Measurements from ENCODE around the gene LRFN4. TPM values are rescaled to one million over a fixed set of nuclear protein-coding genes. Genes with fewer than 3 reads are reported as not detected.

The LRFN4 gene
- total and polyA plus RNA-seq, 2 donors (not counting 3 experiments of a cell fraction or from before 2014, with no cell fraction given): 22.3 to 37.4 TPM

GRCh38 chr11:66845143-66845875, 11.6 kb upstream of the LRFN4 start:
- Histone ChIP-seq H3K9ac (replicated peaks; ENCODE audit: extremely low read depth, insufficient read depth, low read length) (no peak overlapping the region), H3K9me1 (replicated peaks; ENCODE audit: control insufficient read depth, extremely low read depth, insufficient read depth, low read length) (no peaks in the 10 kb centered on the region), H3K4me3 (replicated peaks in 1 of 3; ENCODE audit: insufficient read depth in 1 of 3, low read depth in 1 of 3, low read length in 3 of 3) (no peak overlapping the region), H3K4me1 (ENCODE audit: control insufficient read depth, extremely low read depth, insufficient read depth, low read length) (peaks cover 27% of the 10 kb centered on the region), H3K27ac (ENCODE audit: insufficient read depth, low read depth, low read length) (no peak overlapping the region), H3K79me2 (ENCODE audit: control insufficient read depth, insufficient read depth, low read length) (peaks cover 41% of the 10 kb centered on the region), H3K4me2 (ENCODE audit: insufficient read depth, low read length) (no peak overlapping the region), H3K36me3 (ENCODE audit: control insufficient read depth in 2 of 2, extremely low read depth in 1 of 2, insufficient read depth in 2 of 2, low read length in 2 of 2) (peaks cover 7 to 15% of the 10 kb centered on the region in 2 experiments), H2AFZ (ENCODE audit: low read depth, low read length) (no peak overlapping the region), H3K9me3 (replicated peaks; ENCODE audit: control insufficient read depth, insufficient read depth, low read length) (no peaks in the 10 kb centered on the region), H4K20me1 (replicated peaks; ENCODE audit: control insufficient read depth, extremely low read depth, insufficient read depth, low read length) (no peaks in the 10 kb centered on the region), H3K27me3 (ENCODE audit: control insufficient read depth in 2 of 2, insufficient read depth in 2 of 2, low read length in 2 of 2) (no peaks in the 10 kb centered on the region)
- dilution Hi-C loops (cut with MboI; ENCODE audit: extremely low pct_ligation_motif_present, low sequenced_read_pairs) (no loop called here), intact Hi-C loops (cut with micrococcal nuclease) (loop anchor here (10.0 kb wide), 1 partner anchor 779 kb away; the partner anchor contains the start of gene NUDT8)
- ChIA-PET CTCF (interaction anchor here (0.7 to 4.1 kb wide), 3 partner anchors 39 to 131 kb away, joined by 3 to 44 read pairs (median 8); partner anchors contain the start of gene C11orf86), POLR2A (no interaction called here)
- TF ChIP-seq POLR2AphosphoS5 (IDR thresholded peaks at IDR 0.05; ENCODE audit: insufficient read depth, low read depth, low read length): no peak
- no peak for DNase-seq (ENCODE audit: low read depth, low spot score)
- FAIRE-seq: no peak
- no TSS peak for BruUV-seq (replicated peaks)

GRCh38 chr11:66845876-66846212, 11.0 kb upstream of the LRFN4 start:
- Histone ChIP-seq H3K4me2 (ENCODE audit: insufficient read depth, low read length) (no peak overlapping the region), H4K20me1 (replicated peaks; ENCODE audit: control insufficient read depth, extremely low read depth, insufficient read depth, low read length) (no peaks in the 10 kb centered on the region), H3K27me3 (ENCODE audit: control insufficient read depth in 2 of 2, insufficient read depth in 2 of 2, low read length in 2 of 2) (no peaks in the 10 kb centered on the region), H2AFZ (ENCODE audit: low read depth, low read length) (no peak overlapping the region), H3K4me3 (replicated peaks in 1 of 3; ENCODE audit: insufficient read depth in 1 of 3, low read depth in 1 of 3, low read length in 3 of 3) (no peak overlapping the region), H3K27ac (ENCODE audit: insufficient read depth, low read depth, low read length) (no peak overlapping the region), H3K9ac (replicated peaks; ENCODE audit: extremely low read depth, insufficient read depth, low read length) (no peak overlapping the region), H3K4me1 (ENCODE audit: control insufficient read depth, extremely low read depth, insufficient read depth, low read length) (peaks cover 27% of the 10 kb centered on the region), H3K79me2 (ENCODE audit: control insufficient read depth, insufficient read depth, low read length) (peaks cover 41% of the 10 kb centered on the region), H3K9me3 (replicated peaks; ENCODE audit: control insufficient read depth, insufficient read depth, low read length) (no peaks in the 10 kb centered on the region), H3K9me1 (replicated peaks; ENCODE audit: control insufficient read depth, extremely low read depth, insufficient read depth, low read length) (no peaks in the 10 kb centered on the region), H3K36me3 (ENCODE audit: control insufficient read depth in 2 of 2, extremely low read depth in 1 of 2, insufficient read depth in 2 of 2, low read length in 2 of 2) (peaks cover 7 to 13% of the 10 kb centered on the region in 2 experiments)
- no peak for DNase-seq (ENCODE audit: low read depth, low spot score)
- BruUV-seq (replicated peaks): no TSS peak
- TF ChIP-seq CTCF (IDR thresholded peaks at IDR 0.05; ENCODE audit: extremely low read depth in 1 of 2, insufficient read depth in 1 of 2, low read depth in 1 of 2, low read length in 2 of 2) (no peak), JUN (IDR thresholded peaks at IDR 0.05; ENCODE audit: borderline replicate concordance, insufficient read depth, insufficient read length, low read depth) (no peak), MYC (IDR thresholded peaks at IDR 0.05; ENCODE audit: low read depth, low read length) (no peak), EZH2 (IDR thresholded peaks at IDR 0.05; ENCODE audit: borderline replicate concordance, low read depth, low read length, severe bottlenecking) (no peak), MAX (IDR thresholded peaks at IDR 0.05; ENCODE audit: insufficient read depth, insufficient read length) (no peak), GATA2 (IDR thresholded peaks at IDR 0.05; ENCODE audit: insufficient read depth, insufficient read length, low read depth, low read length) (no peak), FOS (IDR thresholded peaks at IDR 0.05; ENCODE audit: borderline replicate concordance, insufficient read depth, low read length) (no peak), POLR2AphosphoS5 (IDR thresholded peaks at IDR 0.05; ENCODE audit: insufficient read depth, low read depth, low read length) (no peak), POLR2A (IDR thresholded peaks at IDR 0.05; ENCODE audit: low read depth, low read length) (no peak)
- FAIRE-seq: no peak
- dilution Hi-C loops (cut with MboI; ENCODE audit: extremely low pct_ligation_motif_present, low sequenced_read_pairs): no loop called here
- intact Hi-C loops (cut with micrococcal nuclease): loop anchor here (10.0 kb wide), 1 partner anchor 779 kb away; the partner anchor contains the start of gene NUDT8
- ChIA-PET POLR2A (interaction anchor here (1.0 kb wide), 1 partner anchor 10 kb away, joined by 4 read pairs; no protein-coding TSS in a partner anchor), CTCF (interaction anchor here (0.7 to 1.5 kb wide), 3 partner anchors 9 to 130 kb away, joined by 3 to 8 read pairs (median 3); partner anchors contain the start of gene C11orf86)
